HCT116 (cell line): ENCODE measurements around the gene YY1. TPM values are rescaled to one million over a fixed set of nuclear protein-coding genes. Genes with fewer than 3 reads are reported as not detected.

Experiments
- ATAC-seq: fragments of 200-7000 bp; cut with Tn5 transposase; 2 replicates; pipeline ENCODE4 v1.9.1; 2020; ENCODE audit warnings: mild to moderate bottlenecking, moderate library complexity
- BruUV-seq: library from RNA; stranded (reverse); fragments of 400-500 nt; replicated peaks from 2 replicates; lab custom pipeline; 2021; lab: Mats Ljungman, UMichigan
- CTCF ChIA-PET: fragments of 300-600 bp; sonication (Branson Sonifier 250); formaldehyde crosslinking; loops from one replicate; lab custom pipeline; 2021; ENCODE audit warnings: antibody characterized with exemption; lab: Charles Lee
- POLR2A ChIA-PET: fragments of 300-600, 350-600 bp; sonication (Branson Sonifier 250); formaldehyde crosslinking; loops from one replicate; lab custom pipeline; 2021; ENCODE audit warnings: antibody characterized with exemption; lab: Charles Lee
- RAD21 ChIA-PET, 2 experiments: fragments of 300-600 bp; sonication (Branson Sonifier 250); formaldehyde crosslinking; loops; one replicate each; lab custom pipeline; 2023; ENCODE audit warnings: low total read pairs in 2 of 2; ENCODE audit not compliant: uncharacterized antibody in 2 of 2, unreplicated experiment in 2 of 2, low non-redundant PET in 1 of 2; lab: Charles Lee
- DNase-seq: peaks from one replicate; pipeline ENCODE4 v3.0.0-alpha.2; 2010; ENCODE audit warnings: low read depth, low spot score
- H2AFZ ChIP-seq: fragments of 200-600 bp; shearing (Covaris generic), sonication (generic); 2 replicates; pipeline ENCODE4 v1.6.1; 2017; ENCODE audit warnings: low read depth, mixed run types, mixed read lengths, antibody characterized with exemption, low read length; ENCODE audit not compliant: poor library complexity, severe bottlenecking
- H3K27ac ChIP-seq: 2 replicates; pipeline ENCODE4 v1.5.1; 2012; ENCODE audit warnings: low read depth, low read length
- H3K27me3 ChIP-seq: fragments of 200-600 bp; sonication (generic); 2 replicates; pipeline ENCODE4 v1.6.1; 2016; ENCODE audit warnings: mixed run types, low read length, mixed read lengths; ENCODE audit not compliant: insufficient read depth
- H3K36me3 ChIP-seq, 2 experiments: fragments of 200-500 bp in 1 of 2; fragments of 200-600 bp in 1 of 2; sonication (Bioruptor generic) in 1 of 2; sonication (generic) in 1 of 2; 2 replicates each; pipeline versions ENCODE4 v1.5.1 to v1.6.1; 2014 to 2016; ENCODE audit warnings: low read length in 2 of 2, inconsistent platforms in 1 of 2, mixed read lengths in 1 of 2, mixed run types in 1 of 2; ENCODE audit not compliant: insufficient read depth in 2 of 2, control insufficient read depth in 1 of 2
- H3K4me1 ChIP-seq, 2 experiments: fragments of 200-600 bp in 1 of 2; sonication (generic) in 1 of 2; 2 replicates each; pipeline versions ENCODE4 v1.5.1 to v1.6.1; 2012 to 2017; ENCODE audit warnings: low read length in 2 of 2, inconsistent platforms in 1 of 2, mild to moderate bottlenecking in 1 of 2, mixed read lengths in 1 of 2, mixed run types in 1 of 2, moderate library complexity in 1 of 2; ENCODE audit not compliant: insufficient read depth in 2 of 2, control insufficient read depth in 1 of 2
- H3K4me2 ChIP-seq: fragments of 200-600 bp; sonication (generic); 2 replicates; pipeline ENCODE4 v1.6.1; 2017; ENCODE audit warnings: mixed run types, low read length, mixed read lengths
- H3K4me3 ChIP-seq, 2 experiments: fragments of 200-600 bp in 1 of 2; sonication (generic) in 1 of 2; replicated peaks in 1 of 2; 2 replicates each; pipeline ENCODE4 v1.5.1; 2011 to 2016; ENCODE audit warnings: low read length in 2 of 2, control low read depth in 1 of 2, low read depth in 1 of 2, mild to moderate bottlenecking in 1 of 2, mixed read lengths in 1 of 2, mixed run types in 1 of 2
- H3K79me2 ChIP-seq: fragments of 200-600 bp; sonication (generic); 2 replicates; pipeline ENCODE4 v1.6.1; 2017; ENCODE audit warnings: mild to moderate bottlenecking, mixed run types, low read length, moderate library complexity, mixed read lengths; ENCODE audit not compliant: insufficient read depth
- H3K9ac ChIP-seq: fragments of 200-600 bp; sonication (generic); 2 replicates; pipeline ENCODE4 v1.6.1; 2016; ENCODE audit warnings: low read length, mixed read lengths
- H3K9me2 ChIP-seq: fragments of 200-600 bp; sonication (generic), shearing (Covaris generic); 2 replicates; pipeline ENCODE4 v1.6.1; 2017; ENCODE audit warnings: mixed run types, mild to moderate bottlenecking, moderate library complexity; ENCODE audit not compliant: insufficient read depth
- H3K9me3 ChIP-seq, 2 experiments: fragments of 200-500 bp in 1 of 2; fragments of 200-600 bp in 1 of 2; sonication (Bioruptor generic) in 1 of 2; sonication (generic) in 1 of 2; 2 replicates each; pipeline ENCODE4 v1.6.1; 2014 to 2017; ENCODE audit warnings: low read length in 2 of 2, mixed read lengths in 2 of 2, inconsistent platforms in 1 of 2, low read depth in 1 of 2, mild to moderate bottlenecking in 1 of 2, mixed run types in 1 of 2, moderate library complexity in 1 of 2; ENCODE audit not compliant: control insufficient read depth in 1 of 2, insufficient read depth in 1 of 2
- H4K20me1 ChIP-seq: fragments of 200-600 bp; sonication (generic), shearing (Covaris generic); 2 replicates; pipeline ENCODE4 v1.6.1; 2017; ENCODE audit warnings: mixed run types, mild to moderate bottlenecking, moderate library complexity; ENCODE audit not compliant: insufficient read depth
- CBX3 ChIP-seq: IDR thresholded peaks from 2 replicates; pipeline ENCODE4 v1.6.1; 2012; ENCODE audit warnings: low read depth
- EGR1 ChIP-seq: IDR thresholded peaks from 2 replicates; pipeline ENCODE4 v1.6.1; 2012; ENCODE audit warnings: low read depth
- ELF1 ChIP-seq: IDR thresholded peaks from 2 replicates; pipeline ENCODE4 v1.6.1; 2012; ENCODE audit warnings: low read depth, borderline replicate concordance
- EZH2 ChIP-seq: fragments of 200-600 bp; sonication (generic); IDR thresholded peaks from 2 replicates; pipeline ENCODE4 v1.6.1; 2017; ENCODE audit warnings: antibody characterized with exemption, mixed run types
- EZH2phosphoT487 ChIP-seq: fragments of 200-600 bp; IDR thresholded peaks from 2 replicates; pipeline ENCODE4 v1.6.1; 2018; ENCODE audit warnings: antibody characterized with exemption, borderline replicate concordance
- JUND ChIP-seq: IDR thresholded peaks from 2 replicates; pipeline ENCODE4 v1.6.1; 2012
- POLR2A ChIP-seq: IDR thresholded peaks from 2 replicates; pipeline ENCODE4 v1.7.0; 2011; ENCODE audit warnings: borderline replicate concordance; ENCODE audit not compliant: insufficient read depth, insufficient read length; ENCODE audit errors: extremely low read depth
- POLR2AphosphoS5 ChIP-seq: IDR thresholded peaks from 2 replicates; pipeline ENCODE4 v1.6.1; 2011; ENCODE audit warnings: mild to moderate bottlenecking, low read depth, low read length, moderate library complexity
- RAD21 ChIP-seq: IDR thresholded peaks from 2 replicates; pipeline ENCODE4 v1.6.1; 2012; ENCODE audit warnings: low read depth, mild to moderate bottlenecking
- SIN3A ChIP-seq: IDR thresholded peaks from 2 replicates; pipeline ENCODE4 v1.6.1; 2012; ENCODE audit warnings: low read depth
- SP1 ChIP-seq: IDR thresholded peaks from 2 replicates; pipeline ENCODE4 v1.6.1; 2012; ENCODE audit warnings: low read depth
- SRF ChIP-seq: IDR thresholded peaks from 2 replicates; pipeline ENCODE4 v1.6.1; 2012; ENCODE audit warnings: low read depth
- TCF7L2 ChIP-seq: IDR thresholded peaks from 2 replicates; pipeline ENCODE4 v1.7.0; 2011; ENCODE audit warnings: borderline replicate concordance, inconsistent platforms; ENCODE audit not compliant: insufficient read depth, insufficient read length; ENCODE audit errors: extremely low read depth
- ZFX ChIP-seq: fragments of 450-650 bp; IDR thresholded peaks from 2 replicates; pipeline ENCODE4 v1.6.1; 2017
- ZNF274 ChIP-seq: fragments of 200-500 bp; sonication (Bioruptor generic); IDR thresholded peaks from 2 replicates; pipeline ENCODE4 v1.6.1; 2014; ENCODE audit warnings: mild to moderate bottlenecking, low read depth, low read length, inconsistent platforms
- intact Hi-C: fragments of 100-400 bp; cut with micrococcal nuclease; formaldehyde crosslinking; loops from 2 replicates; pipeline ENCODE4 v1.10.0; 2022
- total RNA-seq: library from RNA; stranded (reverse); gene quantifications from one replicate; pipeline ENCODE4 v1.2.1, GENCODE V29; 2021; ENCODE audit not compliant: unreplicated experiment
- TF ChIP-seq, protein P1 (sequence below): IDR thresholded peaks from 2 replicates; pipeline ENCODE4 v1.6.1; 2012
- TF ChIP-seq, protein P2 (sequence below): IDR thresholded peaks from 2 replicates; pipeline ENCODE4 v1.6.1; 2012; ENCODE audit warnings: low read depth
- TF ChIP-seq, protein P3 (sequence below), 3 experiments: fragments of 200-600 bp in 1 of 3; sonication (generic) in 1 of 3; IDR thresholded peaks in 2 of 3; conservative IDR thresholded peaks in 1 of 3; 2 replicates each; pipeline ENCODE4 v1.5.1; 2012 to 2017; ENCODE audit warnings: low read depth in 2 of 3, low read length in 2 of 3, antibody characterized with exemption in 1 of 3, borderline replicate concordance in 1 of 3, control low read depth in 1 of 3, mild to moderate bottlenecking in 1 of 3, mixed read lengths in 1 of 3, mixed run types in 1 of 3, moderate library complexity in 1 of 3; ENCODE audit not compliant: insufficient read depth in 1 of 3

Gene YY1
- total RNA-seq, 1 experiment from 2014 or later = 111 TPM

DNA sequence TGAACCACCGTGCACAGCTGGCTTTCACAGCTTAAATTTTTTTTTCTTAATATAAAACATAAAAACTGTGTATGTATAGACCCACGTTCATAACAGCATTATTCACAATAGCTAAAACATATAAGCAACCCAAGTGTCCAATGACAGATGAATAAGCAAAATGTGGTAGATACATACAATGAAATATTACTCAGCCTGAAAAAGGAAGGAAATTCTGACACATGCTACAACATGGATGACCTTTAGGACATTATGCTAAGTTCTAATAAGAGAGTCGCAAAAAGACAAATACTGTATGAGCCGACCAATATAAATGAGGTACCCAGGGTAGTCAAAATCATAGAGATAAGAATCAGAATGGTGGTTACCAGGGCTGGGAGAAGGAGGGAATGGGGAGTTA, 13.8 kb upstream of the YY1 start:
- H3K79me2 ChIP-seq = peaks cover 11% of the 10 kb centered on the region
- no peak overlapping the region for H3K4me3 ChIP-seq
- no peaks in the 10 kb centered on the region for H3K36me3 ChIP-seq
- H3K27ac ChIP-seq = no peak overlapping the region
- intact Hi-C loops = no loop called here
- H3K4me2 ChIP-seq = no peak overlapping the region
- H3K4me1 ChIP-seq = peaks cover 4 to 14% of the 10 kb centered on the region in 2 experiments
- DNase-seq (no peak), ATAC-seq (no peak)
- RAD21 ChIA-PET = no interaction called here
- H3K9me2 ChIP-seq = no peaks in the 10 kb centered on the region
- CTCF ChIA-PET = interaction anchor here (1.3 kb wide), 1 partner anchor 10 kb away, joined by 4 read pairs; no protein-coding TSS in a partner anchor
- H4K20me1 ChIP-seq = no peaks in the 10 kb centered on the region
- no peaks in the 10 kb centered on the region for H3K27me3 ChIP-seq
- no peak overlapping the region for H3K9ac ChIP-seq
- POLR2A ChIA-PET = interaction anchor here (1.7 to 2.3 kb wide), 2 partner anchors 10 to 160 kb away, joined by 3 to 17 read pairs; no protein-coding TSS in a partner anchor
- TF ChIP-seq POLR2AphosphoS5 (no peak), ZNF274 (no peak), RAD21 (no peak), ELF1 (no peak), SIN3A (no peak), SP1 (no peak), EZH2phosphoT487 (no peak), CBX3 (no peak), POLR2A (no peak), TCF7L2 (no peak), EGR1 (no peak), ZFX (no peak), EZH2 (no peak), SRF (no peak), JUND (no peak)
- TF ChIP-seq, protein P1, sequence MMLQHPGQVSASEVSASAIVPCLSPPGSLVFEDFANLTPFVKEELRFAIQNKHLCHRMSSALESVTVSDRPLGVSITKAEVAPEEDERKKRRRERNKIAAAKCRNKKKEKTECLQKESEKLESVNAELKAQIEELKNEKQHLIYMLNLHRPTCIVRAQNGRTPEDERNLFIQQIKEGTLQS = no peak
- TF ChIP-seq, protein P2, sequence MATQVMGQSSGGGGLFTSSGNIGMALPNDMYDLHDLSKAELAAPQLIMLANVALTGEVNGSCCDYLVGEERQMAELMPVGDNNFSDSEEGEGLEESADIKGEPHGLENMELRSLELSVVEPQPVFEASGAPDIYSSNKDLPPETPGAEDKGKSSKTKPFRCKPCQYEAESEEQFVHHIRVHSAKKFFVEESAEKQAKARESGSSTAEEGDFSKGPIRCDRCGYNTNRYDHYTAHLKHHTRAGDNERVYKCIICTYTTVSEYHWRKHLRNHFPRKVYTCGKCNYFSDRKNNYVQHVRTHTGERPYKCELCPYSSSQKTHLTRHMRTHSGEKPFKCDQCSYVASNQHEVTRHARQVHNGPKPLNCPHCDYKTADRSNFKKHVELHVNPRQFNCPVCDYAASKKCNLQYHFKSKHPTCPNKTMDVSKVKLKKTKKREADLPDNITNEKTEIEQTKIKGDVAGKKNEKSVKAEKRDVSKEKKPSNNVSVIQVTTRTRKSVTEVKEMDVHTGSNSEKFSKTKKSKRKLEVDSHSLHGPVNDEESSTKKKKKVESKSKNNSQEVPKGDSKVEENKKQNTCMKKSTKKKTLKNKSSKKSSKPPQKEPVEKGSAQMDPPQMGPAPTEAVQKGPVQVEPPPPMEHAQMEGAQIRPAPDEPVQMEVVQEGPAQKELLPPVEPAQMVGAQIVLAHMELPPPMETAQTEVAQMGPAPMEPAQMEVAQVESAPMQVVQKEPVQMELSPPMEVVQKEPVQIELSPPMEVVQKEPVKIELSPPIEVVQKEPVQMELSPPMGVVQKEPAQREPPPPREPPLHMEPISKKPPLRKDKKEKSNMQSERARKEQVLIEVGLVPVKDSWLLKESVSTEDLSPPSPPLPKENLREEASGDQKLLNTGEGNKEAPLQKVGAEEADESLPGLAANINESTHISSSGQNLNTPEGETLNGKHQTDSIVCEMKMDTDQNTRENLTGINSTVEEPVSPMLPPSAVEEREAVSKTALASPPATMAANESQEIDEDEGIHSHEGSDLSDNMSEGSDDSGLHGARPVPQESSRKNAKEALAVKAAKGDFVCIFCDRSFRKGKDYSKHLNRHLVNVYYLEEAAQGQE = no peak
- TF ChIP-seq, protein P3, sequence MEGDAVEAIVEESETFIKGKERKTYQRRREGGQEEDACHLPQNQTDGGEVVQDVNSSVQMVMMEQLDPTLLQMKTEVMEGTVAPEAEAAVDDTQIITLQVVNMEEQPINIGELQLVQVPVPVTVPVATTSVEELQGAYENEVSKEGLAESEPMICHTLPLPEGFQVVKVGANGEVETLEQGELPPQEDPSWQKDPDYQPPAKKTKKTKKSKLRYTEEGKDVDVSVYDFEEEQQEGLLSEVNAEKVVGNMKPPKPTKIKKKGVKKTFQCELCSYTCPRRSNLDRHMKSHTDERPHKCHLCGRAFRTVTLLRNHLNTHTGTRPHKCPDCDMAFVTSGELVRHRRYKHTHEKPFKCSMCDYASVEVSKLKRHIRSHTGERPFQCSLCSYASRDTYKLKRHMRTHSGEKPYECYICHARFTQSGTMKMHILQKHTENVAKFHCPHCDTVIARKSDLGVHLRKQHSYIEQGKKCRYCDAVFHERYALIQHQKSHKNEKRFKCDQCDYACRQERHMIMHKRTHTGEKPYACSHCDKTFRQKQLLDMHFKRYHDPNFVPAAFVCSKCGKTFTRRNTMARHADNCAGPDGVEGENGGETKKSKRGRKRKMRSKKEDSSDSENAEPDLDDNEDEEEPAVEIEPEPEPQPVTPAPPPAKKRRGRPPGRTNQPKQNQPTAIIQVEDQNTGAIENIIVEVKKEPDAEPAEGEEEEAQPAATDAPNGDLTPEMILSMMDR (IDR thresholded peaks at IDR 0.05 in 2 of 3, conservative IDR thresholded peaks at IDR 0.05 in 1 of 3; ENCODE audit: borderline replicate concordance in 1 of 3, insufficient read depth in 1 of 3, low read depth in 2 of 3, low read length in 2 of 3) = no peak
- no peak overlapping the region for H2AFZ ChIP-seq
- no peaks in the 10 kb centered on the region for H3K9me3 ChIP-seq
- no TSS peak for BruUV-seq
